GM12873 (cell line): ENCODE data around the gene STK11.

ENCODE experiments used
- TF ChIP-seq, protein P1 (sequence below): IDR thresholded peaks from 2 replicates; pipeline ENCODE4 v1.5.1; 2012; ENCODE audit warnings: low read depth, mild to moderate bottlenecking, moderate library complexity, low read length, control low read depth; ENCODE audit not compliant: insufficient read depth; ENCODE audit errors: missing control alignments

The STK11 gene

DNA sequence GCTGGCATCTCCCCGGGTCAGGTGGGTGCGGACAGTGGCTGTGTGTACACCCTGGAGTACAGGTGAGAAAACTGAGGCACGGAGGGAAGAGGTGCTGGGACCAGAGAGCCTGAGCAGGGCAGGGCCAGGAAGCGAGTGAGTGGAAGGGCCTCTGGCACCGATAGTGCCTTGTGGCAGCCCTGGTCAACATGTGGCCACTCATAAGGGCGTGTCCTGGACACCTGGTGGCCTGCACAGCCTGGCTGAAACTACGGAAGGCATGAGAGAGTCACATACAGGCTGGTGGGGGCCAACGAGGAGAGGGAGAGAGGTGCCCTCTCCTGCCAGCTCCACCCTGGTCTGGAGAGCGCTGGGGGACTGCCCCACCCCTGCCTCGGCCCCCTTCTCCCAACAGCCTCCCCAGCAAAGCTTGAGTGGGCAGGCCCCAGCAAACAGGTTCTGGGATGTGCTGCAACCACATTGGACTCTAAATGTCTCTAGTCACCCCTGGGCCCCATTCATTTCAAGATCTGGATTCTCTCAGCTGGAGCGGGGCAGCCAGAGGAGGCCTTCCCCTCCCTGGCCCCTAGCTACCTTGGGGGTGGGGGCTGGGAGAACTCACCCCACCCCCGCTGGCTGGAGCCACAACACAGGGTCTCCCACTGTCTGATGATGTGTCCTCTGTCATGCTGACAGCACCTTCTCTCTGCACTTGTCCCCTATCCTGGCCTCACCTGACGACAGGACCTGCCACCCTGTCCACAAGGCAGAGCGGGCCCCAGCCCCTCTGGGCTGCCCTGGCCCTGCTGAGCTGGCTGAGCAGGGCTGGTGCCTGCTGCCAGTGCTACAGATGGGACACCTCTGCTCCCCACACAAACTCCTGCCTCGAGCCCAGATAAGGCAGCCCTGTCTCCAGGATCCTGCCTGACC, 26.4 kb downstream of the STK11 start:
- TF ChIP-seq, protein P1, sequence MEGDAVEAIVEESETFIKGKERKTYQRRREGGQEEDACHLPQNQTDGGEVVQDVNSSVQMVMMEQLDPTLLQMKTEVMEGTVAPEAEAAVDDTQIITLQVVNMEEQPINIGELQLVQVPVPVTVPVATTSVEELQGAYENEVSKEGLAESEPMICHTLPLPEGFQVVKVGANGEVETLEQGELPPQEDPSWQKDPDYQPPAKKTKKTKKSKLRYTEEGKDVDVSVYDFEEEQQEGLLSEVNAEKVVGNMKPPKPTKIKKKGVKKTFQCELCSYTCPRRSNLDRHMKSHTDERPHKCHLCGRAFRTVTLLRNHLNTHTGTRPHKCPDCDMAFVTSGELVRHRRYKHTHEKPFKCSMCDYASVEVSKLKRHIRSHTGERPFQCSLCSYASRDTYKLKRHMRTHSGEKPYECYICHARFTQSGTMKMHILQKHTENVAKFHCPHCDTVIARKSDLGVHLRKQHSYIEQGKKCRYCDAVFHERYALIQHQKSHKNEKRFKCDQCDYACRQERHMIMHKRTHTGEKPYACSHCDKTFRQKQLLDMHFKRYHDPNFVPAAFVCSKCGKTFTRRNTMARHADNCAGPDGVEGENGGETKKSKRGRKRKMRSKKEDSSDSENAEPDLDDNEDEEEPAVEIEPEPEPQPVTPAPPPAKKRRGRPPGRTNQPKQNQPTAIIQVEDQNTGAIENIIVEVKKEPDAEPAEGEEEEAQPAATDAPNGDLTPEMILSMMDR: no peak

GRCh38 chr19:1232652-1233072, 27.1 kb downstream of the STK11 start:
- TF ChIP-seq, protein P1: no peak

DNA sequence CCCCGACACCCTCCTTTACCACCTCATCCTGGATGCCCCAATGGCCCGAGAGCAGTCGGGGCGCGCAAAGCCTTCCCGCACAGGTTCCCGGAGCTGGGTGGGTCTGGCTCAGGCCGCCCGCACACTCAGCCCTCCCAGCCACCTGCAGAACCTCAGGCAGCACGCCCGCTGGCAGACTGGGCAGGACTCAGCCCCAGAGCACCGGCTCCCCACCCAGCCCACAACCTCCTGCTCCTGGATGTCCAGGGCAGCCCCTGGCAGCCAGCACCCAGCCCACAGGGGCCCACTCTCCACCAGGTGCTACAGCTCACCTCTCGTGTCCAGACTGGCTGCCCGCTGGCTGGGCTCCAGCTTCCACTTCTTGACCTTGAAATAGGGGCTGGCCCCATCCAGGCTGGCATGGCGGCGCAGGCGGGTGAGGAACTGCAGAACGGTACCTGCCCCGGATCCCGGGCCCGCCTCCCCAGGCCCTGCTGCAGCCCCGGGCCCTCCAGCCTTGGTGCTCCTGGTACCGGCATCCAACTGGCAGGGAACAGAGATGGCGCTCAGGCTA, 27.6 kb downstream of the STK11 start:
- TF ChIP-seq, protein P1: no peak

DNA sequence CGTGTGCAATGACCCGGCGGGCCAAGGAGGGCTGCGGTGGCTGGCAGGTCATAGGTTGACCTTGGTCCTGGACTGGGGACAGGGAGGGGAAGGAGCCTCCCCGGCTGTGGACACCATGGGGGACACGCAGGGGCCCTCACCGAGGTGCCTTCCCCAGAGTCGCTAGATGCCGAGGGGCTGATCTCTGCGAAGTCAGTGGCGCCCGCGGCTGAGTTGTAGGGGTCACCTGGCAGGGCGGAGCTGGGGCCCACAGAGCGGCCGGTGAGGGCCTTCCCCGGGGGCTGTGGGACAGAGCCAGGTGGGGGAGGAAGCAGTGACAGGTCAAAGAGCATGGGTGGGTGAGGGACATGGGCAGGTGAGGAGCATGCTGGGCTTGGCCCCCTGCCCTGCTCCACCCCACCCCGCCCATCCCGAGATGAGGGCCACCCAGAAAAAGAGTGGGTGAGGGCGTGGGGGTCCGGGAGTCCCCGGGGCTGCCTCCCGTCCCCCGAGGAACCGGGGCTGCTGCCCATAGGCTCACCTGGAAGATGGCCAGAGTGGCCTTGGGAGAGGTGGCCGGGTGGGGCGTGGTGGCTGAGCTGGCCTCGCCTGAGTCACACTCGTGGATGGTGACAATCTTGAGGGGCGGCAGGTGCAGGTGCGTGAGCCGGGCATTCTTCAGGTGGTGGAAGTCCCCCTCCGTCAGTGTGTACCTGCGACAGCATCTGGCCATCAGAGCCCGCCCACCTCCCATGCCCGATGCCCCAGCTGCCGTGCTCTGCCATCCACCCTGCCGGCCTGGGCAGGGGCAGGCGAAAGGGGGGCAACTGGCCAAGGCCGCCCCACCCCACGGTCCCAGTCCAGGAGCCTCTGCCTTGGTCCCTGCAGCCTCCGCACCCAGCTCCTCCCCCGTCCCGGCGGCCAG, 28.7 kb downstream of the STK11 start:
- TF ChIP-seq, protein P1: no peak

- TF ChIP-seq, protein P1: no peak
These were observed 29.4 kb downstream of the STK11 start for GRCh38 chr19:1234955-1235380.

- TF ChIP-seq, protein P1: no peak
These were observed 30.3 kb downstream of the STK11 start for GRCh38 chr19:1235625-1236538.
